Heart left ventricle (tissue), 13 donors: ENCODE measurements around the gene GRIK5.

Experiments used
- CTCF ChIP-seq, 12 donors: fragments of 200-600 bp; sonication (generic) in 4 of 12; IDR thresholded peaks; one replicate each; pipeline versions ENCODE4 v1.5.0 to v1.8.0; 2018 to 2022; ENCODE audit warnings: antibody characterized with exemption in 12 of 12, mild to moderate bottlenecking in 5 of 12
- POLR2A ChIP-seq, 2 donors: fragments of 450-650 bp; IDR thresholded peaks; one replicate each; pipeline ENCODE4 v1.6.1; 2017; ENCODE audit warnings: antibody characterized with exemption in 2 of 2, mild to moderate bottlenecking in 2 of 2, moderate library complexity in 2 of 2
- donor health status: ischemic (EF 13 %, LVEDD 7.1; RV severe dilation, severe dysfunction).
- donor health status: DM: no; HTN: yes; CAD: no.
- donor health status: DM: no; HTN: no; CAD: no.
- donor health status: ischemic (EF 25% LVEDD 6.9; RV normal size, moderate dysfunction).
- donor health status: ischemic (EF 25% LVEDD 5.7; RV mildly dilated, moderate dysfunction).
- donor health status: ischemic (EF 35%, LVEDD 5.7; RV mildly dilated, moderate dysfunction).
- donor health status: nonischemic (EF 11% LVEDD 7.7; RV severe dilation, severe dysfunction).
- donor health status: DM: yes; HTN: yes; CAD: no.
- donor health status: PGD.
- donor health status: ischemic (EF 29% LVEDD 5.4; RV normal size, mild dysfunction).
- donor health status: nonischemic (EF 23%, LVEDD 6.1; RV moderate dilation, normal function).

GRCh38 chr19:42088471-42089190 is 18.6 kb upstream of the GRIK5 start:
- TF ChIP-seq CTCF (IDR thresholded peaks at IDR 0.05) (no peak), POLR2A (IDR thresholded peaks at IDR 0.05) (no peak)
